SIG-M5 treated with dmso at 0.1 percent for 504 hours (cell line): ENCODE results near the gene MTMR11.
"Not testable (repeated sequence)": the region's sequence is repeated elsewhere in the genome, so short reads cannot be mapped to it uniquely, and the experiment has no call there.

Source experiments
- DNase-seq: peaks from one replicate; lab custom pipeline; 2025; ENCODE audit not compliant: unreplicated experiment; lab: John Stamatoyannopoulos, UW

MTMR11 gene, protein sequence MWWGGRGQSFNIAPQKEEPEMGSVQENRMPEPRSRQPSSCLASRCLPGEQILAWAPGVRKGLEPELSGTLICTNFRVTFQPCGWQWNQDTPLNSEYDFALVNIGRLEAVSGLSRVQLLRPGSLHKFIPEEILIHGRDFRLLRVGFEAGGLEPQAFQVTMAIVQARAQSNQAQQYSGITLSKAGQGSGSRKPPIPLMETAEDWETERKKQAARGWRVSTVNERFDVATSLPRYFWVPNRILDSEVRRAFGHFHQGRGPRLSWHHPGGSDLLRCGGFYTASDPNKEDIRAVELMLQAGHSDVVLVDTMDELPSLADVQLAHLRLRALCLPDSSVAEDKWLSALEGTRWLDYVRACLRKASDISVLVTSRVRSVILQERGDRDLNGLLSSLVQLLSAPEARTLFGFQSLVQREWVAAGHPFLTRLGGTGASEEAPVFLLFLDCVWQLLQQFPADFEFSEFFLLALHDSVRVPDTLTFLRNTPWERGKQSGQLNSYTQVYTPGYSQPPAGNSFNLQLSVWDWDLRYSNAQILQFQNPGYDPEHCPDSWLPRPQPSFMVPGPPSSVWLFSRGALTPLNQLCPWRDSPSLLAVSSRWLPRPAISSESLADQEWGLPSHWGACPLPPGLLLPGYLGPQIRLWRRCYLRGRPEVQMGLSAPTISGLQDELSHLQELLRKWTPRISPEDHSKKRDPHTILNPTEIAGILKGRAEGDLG

DNA sequence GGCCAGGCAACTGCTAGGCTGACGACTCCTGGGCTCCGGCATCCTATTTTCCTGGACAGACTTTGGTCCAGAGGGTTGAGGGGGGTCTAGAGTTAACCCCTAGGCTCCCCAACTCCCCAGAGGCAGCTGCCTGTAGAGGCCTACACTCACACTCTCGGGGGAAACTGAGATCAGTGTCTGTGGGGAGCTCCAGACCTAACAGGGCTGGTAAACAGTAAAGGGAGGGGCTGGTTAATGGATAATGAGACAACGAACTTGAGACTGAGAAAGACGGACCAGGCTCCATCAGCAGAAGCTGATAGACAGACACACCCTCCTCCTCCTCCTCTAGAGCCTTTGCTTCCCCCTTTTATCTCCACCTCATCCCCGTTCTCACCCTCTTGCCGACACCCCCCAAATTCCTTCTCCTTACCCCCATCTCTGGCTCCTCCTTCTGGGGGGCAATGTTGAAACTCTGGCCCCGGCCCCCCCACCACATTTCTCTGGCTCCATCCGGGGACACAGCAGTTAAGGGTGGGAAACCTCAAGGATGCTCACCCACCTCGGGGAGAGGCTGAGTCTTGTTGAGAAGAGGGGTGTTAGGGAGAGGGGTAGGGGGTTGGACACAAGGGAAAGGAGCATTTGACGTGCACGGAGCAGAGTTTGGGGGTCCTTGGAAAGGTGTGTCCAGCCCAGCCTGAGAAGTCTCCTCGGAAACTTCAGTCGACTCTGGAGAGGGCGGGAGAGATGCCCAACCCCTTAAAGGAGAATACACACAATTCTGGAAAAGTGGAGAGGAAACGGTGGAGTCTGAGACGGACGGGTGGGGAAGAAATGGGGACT, at the start of gene MTMR11:
Gene MTMR11 (minus strand): TSS at position 710 of the 822 bp plus-strand sequence. CDS start 232 bp downstream, at position 478.
- DNase-seq = no peak

DNA sequence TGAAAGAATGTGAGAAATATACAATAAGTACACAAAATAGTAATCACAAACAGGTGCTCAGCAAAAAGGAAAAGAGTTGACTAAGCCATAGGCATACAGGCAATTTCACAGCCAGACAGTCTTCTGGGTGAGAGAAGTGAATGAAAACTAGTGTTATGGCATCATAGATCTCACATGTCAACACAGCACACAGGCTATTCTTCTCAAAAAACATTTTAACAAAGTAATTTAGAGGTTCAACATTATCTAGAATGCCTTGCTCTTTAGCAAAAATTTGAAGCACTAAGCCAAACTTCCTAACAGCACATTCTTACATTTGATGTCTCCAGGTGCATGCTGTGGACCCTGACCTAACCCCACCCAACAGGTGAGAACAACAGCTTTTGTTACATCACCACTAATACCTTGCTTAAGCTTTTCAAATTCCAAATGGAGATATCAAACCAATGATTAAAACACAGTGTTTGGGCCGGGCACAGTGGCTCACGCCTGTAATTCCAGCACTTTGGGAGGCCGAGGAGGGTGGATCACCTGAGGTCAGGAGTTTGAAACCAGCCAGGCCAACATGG, 43.4 kb upstream of the MTMR11 start:
- DNase-seq = no peak

- DNase-seq = no peak
Measured at GRCh38 chr1:149979245-149979971, 42.7 kb upstream of the MTMR11 start.

DNA sequence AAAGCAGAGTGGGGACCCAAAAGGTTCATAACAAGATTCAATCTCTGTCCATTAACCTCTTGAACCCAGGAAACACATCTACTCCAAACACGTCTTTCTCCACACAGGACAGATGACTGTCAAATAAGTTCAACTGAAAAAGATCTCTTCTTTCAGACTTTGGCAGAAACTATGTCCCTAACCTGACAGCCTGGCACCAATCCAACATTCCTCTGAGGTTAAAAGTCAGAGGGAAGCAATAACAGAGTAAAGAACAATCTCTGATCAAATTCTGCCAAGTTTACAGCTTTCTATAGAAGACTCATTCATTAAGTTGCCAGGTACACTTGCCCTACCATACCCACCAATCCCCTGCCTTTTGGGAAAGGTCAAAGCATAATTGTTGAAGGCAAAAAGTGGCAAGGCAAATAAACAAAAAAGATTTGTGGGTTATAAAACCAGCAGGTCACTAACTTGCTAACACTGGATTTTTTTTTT, 41.9 kb upstream of the MTMR11 start:
- DNase-seq = peak; percentile 29

GRCh38 chr1:149977345-149977744, 40.7 kb upstream of the MTMR11 start:
- DNase-seq = no peak

GRCh38 chr1:149972547-149972946, 35.9 kb upstream of the MTMR11 start:
- DNase-seq = no peak

DNA sequence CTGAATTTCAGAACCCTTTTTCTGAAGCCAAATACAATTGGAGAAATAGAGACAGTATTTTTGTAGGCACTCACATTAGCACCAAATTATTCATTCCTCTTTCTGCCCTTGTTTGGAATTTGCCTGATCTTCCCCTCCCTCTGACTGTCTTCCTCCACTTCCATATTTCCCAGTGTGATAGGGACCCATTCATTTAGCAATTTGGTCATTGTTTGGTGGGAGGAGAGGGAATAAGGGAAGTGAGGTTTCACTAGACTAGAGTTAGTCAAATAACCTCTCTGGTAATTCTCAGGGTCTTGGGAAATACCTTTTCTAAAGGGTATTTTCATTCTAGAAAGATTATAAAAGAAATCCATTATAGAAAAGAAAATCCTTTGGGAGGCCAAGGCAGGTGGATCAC, 31.0 kb upstream of the MTMR11 start:
- no peak for DNase-seq

GRCh38 chr1:149967041-149967440, 30.4 kb upstream of the MTMR11 start:
- no peak for DNase-seq

- no peak for DNase-seq
Measured at GRCh38 chr1:149966405-149966804, 29.7 kb upstream of the MTMR11 start.

DNA sequence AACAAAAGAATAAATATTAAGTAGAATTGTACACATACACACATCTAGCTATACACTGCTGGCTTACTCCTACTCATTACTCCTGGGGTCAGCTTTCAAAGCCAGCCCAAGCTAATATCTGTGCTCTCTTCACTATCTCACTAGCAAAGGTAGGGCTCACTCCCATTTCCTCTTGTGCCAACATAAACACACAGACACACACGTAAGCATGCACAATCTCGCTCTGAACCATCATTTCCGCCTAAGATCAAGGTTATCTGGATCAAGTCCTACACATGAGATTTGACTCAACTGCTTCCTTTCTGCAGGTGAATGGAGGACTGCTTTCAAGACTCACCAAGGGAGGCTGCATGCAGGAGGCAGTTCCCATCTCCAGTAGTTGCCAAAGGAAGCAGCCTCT, 28.8 kb upstream of the MTMR11 start:
- DNase-seq = no peak

- DNase-seq = no peak
Measured at GRCh38 chr1:149963358-149963757, 26.7 kb upstream of the MTMR11 start.

GRCh38 chr1:149962736-149963135, 26.1 kb upstream of the MTMR11 start:
- DNase-seq = no peak

DNA sequence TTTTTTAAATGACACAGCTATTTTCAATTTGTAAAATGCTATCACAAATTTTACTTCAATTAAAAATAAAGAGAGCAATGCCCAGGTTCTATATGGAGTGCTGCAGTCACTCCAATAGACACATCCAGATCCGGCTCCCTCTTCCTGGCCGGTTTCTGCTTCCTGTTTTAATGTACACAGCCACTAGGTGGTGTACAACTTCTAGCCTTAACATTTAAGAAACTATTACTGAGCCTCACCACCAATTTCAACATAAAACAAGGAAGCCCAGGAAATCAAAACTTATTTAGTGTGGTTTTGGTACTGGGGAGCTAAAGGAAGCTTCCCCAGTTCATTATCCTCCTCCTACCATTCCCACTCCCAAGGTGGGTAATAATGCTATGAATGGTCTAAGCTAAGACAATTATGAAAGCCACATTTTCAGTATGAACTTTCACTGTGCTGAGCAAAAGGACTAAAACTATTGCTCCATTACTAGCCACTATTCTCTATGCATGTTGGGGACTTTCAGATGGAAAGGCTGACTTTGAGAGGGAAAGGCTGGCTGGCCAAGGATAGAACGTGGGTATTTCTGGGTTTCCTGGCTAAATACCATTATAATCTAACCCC, 25.5 kb upstream of the MTMR11 start:
- DNase-seq = peak; percentile 92

GRCh38 chr1:149957548-149957947, 20.9 kb upstream of the MTMR11 start:
- not testable (repeated sequence) for DNase-seq

DNA sequence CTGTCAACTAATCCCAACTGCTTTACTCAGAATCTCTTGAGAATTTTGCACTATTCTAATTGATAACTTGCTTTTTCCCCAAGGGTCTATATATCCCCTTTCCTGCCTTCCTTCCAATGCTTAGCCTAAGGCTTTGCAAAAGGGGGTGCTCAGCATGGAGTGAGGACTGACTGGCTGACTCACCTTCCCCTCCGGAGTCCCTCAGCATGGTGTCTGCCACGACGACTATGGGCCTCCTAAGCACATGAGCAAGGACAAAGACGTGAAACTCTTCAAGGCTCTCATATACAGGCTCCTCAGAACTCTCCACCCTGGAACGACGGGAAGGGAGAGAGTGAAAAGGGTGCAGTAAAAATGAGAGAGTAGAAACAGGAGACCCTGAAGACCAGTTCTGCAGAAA, 13.2 kb upstream of the MTMR11 start:
- DNase-seq = no peak

GRCh38 chr1:149945206-149945605, 8.5 kb upstream of the MTMR11 start:
- no peak for DNase-seq

- no peak for DNase-seq
Measured at GRCh38 chr1:149942885-149943284, 6.2 kb upstream of the MTMR11 start.

DNA sequence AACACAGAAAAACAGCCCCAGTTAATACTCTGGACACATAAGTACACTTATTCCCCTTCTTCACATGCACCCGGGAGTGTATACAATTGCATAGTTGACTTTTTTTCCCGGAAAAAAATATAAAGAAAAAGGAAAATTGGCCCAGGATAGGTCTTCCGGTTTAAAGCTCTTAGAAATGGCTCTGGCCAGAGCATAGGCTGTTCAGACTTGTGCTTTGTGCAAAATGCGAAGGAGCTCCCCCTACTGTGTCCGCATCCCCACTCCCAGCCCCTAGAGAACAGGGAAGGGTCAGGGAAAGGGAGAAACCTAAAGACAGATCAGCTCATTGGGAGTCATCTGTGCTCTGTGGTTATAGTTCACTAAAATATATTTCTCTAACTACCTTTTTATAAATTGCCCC, 5.5 kb upstream of the MTMR11 start:
- no peak for DNase-seq

DNA sequence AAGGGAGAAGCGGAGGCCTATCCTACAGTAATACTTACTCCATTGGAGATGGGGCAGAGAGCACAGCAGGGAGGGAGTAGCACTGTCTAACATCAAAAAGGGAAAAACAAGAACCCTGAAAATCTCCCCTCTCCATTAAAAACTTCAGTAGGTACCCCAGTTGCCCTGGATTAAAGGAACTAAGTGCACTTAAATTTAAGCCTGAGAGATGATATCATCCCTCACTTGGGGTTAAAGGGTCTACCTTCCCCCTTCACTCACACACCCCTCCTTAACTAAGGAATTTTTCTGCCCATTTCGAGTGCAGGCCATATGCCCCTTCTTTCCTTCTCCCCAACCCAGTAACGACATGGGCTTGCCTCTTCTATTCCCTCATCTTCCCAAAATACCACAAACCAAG, 3.7 kb upstream of the MTMR11 start:
- no peak for DNase-seq

GRCh38 chr1:149938668-149939003, 2.0 kb upstream of the MTMR11 start:
- not testable (repeated sequence) for DNase-seq
